BE2C (cell line): ENCODE results near the gene SEMA3C.

Experiments used
- DNase-seq: peaks from one replicate; pipeline ENCODE4 v3.0.0-alpha.2; 2020
- H3K27me3 ChIP-seq: fragments of 250-450 bp; sonication (Bioruptor Pico); 2 replicates; pipeline ENCODE4 v1.5.1; 2020; ENCODE audit warnings: mild to moderate bottlenecking
- H3K36me3 ChIP-seq: fragments of 250-450 bp; sonication (Bioruptor Pico); 2 replicates; pipeline ENCODE4 v1.5.1; 2020; ENCODE audit warnings: mild to moderate bottlenecking
- H3K4me1 ChIP-seq: fragments of 250-450 bp; sonication (Bioruptor Pico); 2 replicates; pipeline ENCODE4 v1.5.1; 2020
- H3K4me3 ChIP-seq: 2 replicates; pipeline ENCODE4 v1.5.1; 2011; ENCODE audit warnings: low read depth, low read length
- H3K9me3 ChIP-seq: fragments of 250-450 bp; sonication (Bioruptor Pico); 2 replicates; pipeline ENCODE4 v1.5.1; 2020
- TF ChIP-seq, protein P1 (sequence below): IDR thresholded peaks from 2 replicates; pipeline ENCODE4 v1.5.1; 2012; ENCODE audit warnings: mild to moderate bottlenecking, low read depth, low read length

The SEMA3C gene

DNA sequence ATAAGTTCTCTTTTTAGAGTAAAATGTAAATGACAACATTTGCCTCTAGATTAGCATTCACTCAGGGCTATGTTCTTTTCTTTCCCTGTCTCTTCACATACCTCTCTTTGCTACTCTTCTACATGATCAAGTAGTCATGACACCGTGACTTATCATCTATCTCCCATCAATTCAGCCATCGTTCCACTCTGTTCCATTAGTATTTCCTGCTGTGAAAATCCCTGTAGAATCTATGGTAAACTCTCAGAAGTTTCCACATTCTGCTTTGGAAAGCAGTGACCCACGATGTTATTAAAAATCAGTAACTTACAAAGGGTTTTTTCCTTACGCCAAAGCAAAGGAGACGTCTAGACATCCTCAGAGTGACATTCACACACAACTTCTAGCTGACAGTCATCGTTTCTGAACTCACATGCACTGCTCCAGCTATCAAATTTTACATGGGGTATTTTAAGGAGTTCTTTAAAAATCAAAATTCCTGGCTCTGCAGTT, 135.6 kb downstream of the SEMA3C start:
- TF ChIP-seq, protein P1, sequence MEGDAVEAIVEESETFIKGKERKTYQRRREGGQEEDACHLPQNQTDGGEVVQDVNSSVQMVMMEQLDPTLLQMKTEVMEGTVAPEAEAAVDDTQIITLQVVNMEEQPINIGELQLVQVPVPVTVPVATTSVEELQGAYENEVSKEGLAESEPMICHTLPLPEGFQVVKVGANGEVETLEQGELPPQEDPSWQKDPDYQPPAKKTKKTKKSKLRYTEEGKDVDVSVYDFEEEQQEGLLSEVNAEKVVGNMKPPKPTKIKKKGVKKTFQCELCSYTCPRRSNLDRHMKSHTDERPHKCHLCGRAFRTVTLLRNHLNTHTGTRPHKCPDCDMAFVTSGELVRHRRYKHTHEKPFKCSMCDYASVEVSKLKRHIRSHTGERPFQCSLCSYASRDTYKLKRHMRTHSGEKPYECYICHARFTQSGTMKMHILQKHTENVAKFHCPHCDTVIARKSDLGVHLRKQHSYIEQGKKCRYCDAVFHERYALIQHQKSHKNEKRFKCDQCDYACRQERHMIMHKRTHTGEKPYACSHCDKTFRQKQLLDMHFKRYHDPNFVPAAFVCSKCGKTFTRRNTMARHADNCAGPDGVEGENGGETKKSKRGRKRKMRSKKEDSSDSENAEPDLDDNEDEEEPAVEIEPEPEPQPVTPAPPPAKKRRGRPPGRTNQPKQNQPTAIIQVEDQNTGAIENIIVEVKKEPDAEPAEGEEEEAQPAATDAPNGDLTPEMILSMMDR, result no peak
- Histone ChIP-seq H3K9me3 (no peaks in the 10 kb centered on the region), H3K4me1 (peaks cover 8% of the 10 kb centered on the region; the same call in 1 of the 2 replicates), H3K4me3 (no peak overlapping the region), H3K36me3 (no peaks in the 10 kb centered on the region), H3K27me3 (no peaks in the 10 kb centered on the region)
- DNase-seq, result no peak

DNA sequence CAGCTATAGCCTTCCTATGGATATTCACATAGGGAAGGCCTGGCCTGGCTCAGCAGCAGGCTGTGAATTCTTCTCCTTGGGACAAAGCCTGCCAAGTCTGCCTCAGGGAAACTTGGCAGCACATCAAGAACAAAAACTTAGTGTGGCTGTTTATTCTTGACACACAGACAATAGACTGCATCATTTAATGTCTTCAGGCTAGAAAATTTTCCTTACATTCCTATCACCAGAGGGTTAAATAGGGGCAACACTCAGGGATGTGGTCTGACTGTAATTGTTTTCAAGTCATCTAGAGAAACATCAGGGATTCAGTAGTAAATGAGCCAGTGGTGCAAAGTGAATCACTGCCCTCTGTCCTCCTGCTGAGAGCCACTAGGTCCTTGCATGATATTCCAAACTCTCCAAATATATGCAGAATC, 137.3 kb downstream of the SEMA3C start:
- peak; percentile 53 for DNase-seq
- Histone ChIP-seq H3K4me1 (peaks cover 8% of the 10 kb centered on the region; the same call in 1 of the 2 replicates), H3K9me3 (no peaks in the 10 kb centered on the region), H3K36me3 (no peaks in the 10 kb centered on the region), H3K4me3 (no peak overlapping the region), H3K27me3 (no peaks in the 10 kb centered on the region)
- TF ChIP-seq, protein P1, result no peak

DNA sequence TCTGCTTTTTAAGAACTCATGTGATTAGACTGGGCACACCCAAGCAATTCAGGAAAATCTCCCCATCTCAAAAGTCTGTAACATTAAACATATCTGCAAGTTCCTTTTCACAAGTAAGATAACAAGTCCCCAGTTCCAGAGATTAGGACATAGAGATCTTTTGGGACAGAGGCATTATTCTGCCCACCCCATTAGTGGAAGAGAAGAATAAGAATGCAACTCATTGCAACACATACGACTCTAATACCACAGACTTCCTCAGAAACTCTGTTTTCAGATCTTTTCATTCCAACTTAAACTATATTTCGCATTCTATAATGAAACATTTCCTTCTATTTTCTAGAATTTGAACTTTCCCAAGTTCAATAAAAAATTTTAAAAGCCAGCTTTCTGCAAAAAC, 137.7 kb downstream of the SEMA3C start:
- peaks cover 8% of the 10 kb centered on the region; the same call in 1 of the 2 replicates for H3K4me1 ChIP-seq
- TF ChIP-seq, protein P1, result no peak
- H3K36me3 ChIP-seq, result no peaks in the 10 kb centered on the region
- no peaks in the 10 kb centered on the region for H3K27me3 ChIP-seq
- no peaks in the 10 kb centered on the region for H3K9me3 ChIP-seq
- DNase-seq, result no peak
- H3K4me3 ChIP-seq, result no peak overlapping the region

DNA sequence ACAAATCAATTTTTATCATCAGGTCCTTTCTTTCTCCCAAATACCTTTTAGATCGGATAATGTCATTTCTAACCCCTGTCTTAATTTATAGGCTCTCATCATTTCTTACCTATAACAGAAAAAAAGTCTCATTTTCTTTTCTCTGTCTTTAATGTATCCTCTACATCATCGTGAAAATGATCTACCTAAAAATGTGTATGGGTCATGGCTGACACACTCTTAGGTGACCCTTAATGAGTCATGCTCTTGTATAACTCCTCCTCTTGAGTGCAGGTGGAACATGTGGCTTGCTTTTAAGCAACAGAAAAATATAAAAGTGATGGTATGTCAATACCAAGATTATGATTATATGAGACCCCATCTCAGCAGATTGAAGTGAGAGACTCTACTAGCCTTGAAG, 139.4 kb downstream of the SEMA3C start:
- Histone ChIP-seq H3K36me3 (no peaks in the 10 kb centered on the region), H3K4me1 (peaks cover 8% of the 10 kb centered on the region; the same call in 1 of the 2 replicates), H3K9me3 (no peaks in the 10 kb centered on the region), H3K4me3 (no peak overlapping the region), H3K27me3 (no peaks in the 10 kb centered on the region)
- no peak for DNase-seq
- TF ChIP-seq, protein P1, result no peak

DNA sequence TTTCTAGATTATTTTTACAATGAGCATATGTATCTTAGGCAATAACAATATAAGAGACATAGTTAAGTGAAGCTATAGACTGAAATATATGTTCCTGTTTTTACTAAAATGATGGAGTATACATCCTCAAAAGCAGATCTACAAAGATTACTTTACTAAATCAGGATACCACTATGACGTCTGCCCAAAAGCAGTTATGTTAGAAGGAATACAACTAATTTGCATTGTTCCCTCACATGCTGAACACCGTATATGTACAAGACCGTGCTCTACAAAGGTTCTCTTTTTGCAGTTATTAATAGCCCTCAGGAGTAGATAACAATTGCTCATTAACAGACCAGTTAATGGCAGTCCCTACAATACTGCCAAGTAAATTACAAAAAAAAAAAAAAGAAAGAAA, 143.0 kb downstream of the SEMA3C start:
- H3K36me3 ChIP-seq, result no peaks in the 10 kb centered on the region
- no peak for DNase-seq
- H3K9me3 ChIP-seq, result no peaks in the 10 kb centered on the region
- no peak overlapping the region for H3K4me3 ChIP-seq
- TF ChIP-seq, protein P1, result no peak
- peaks cover 2% of the 10 kb centered on the region for H3K4me1 ChIP-seq
- H3K27me3 ChIP-seq, result no peaks in the 10 kb centered on the region

DNA sequence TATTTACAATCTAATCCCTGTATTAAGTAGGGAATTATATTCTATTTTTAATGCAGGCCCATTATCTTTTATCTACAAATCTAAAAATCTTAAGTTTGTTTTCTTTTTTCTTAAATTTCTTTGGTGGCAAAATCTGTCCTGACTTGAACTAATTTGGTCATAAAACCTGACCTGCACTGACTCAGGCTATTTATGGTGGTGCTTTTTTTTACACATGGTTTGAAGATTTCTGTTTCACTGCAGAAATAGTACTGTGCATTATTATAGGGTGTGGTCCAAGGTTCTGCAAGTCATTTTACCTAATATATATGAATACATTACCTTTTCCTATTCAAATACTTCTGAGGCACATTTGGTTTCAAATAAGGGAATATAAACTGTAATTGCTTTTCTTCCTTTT, 143.4 kb downstream of the SEMA3C start:
- no peak overlapping the region for H3K4me3 ChIP-seq
- DNase-seq, result no peak
- H3K4me1 ChIP-seq, result peaks cover 6% of the 10 kb centered on the region
- TF ChIP-seq, protein P1, result no peak
- H3K9me3 ChIP-seq, result no peaks in the 10 kb centered on the region
- no peaks in the 10 kb centered on the region for H3K27me3 ChIP-seq
- no peaks in the 10 kb centered on the region for H3K36me3 ChIP-seq
